HepG2 (cell line): ENCODE measurements around the gene CFAP97. TPM values are rescaled to one million over a fixed set of nuclear protein-coding genes. Genes with fewer than 3 reads are reported as not detected.

Experiments used
- ATAC-seq: fragments of 200-7000 bp; cut with Tn5 transposase; 3 replicates; pipeline ENCODE4 v1.9.1; 2020; ENCODE audit warnings: mild to moderate bottlenecking, moderate library complexity
- BruUV-seq: library from RNA; stranded (reverse); fragments of 400-500 nt; replicated peaks from 2 replicates; lab custom pipeline; 2021; lab: Mats Ljungman, UMichigan
- CTCF ChIA-PET: fragments of 300-600 bp; formaldehyde crosslinking; extraction: SDS; loops from one replicate; lab custom pipeline; 2021; ENCODE audit warnings: low total read pairs, inconsistent platforms, low intra/inter-chr PET ratio; lab: Yijun Ruan, JAX
- POLR2A ChIA-PET: fragments of 350-600 bp; sonication (Branson Sonifier 250); formaldehyde crosslinking; loops from one replicate; lab custom pipeline; 2020; ENCODE audit warnings: antibody characterized with exemption, inconsistent platforms; lab: Yijun Ruan, JAX
- DNase-seq: peaks from one replicate; pipeline ENCODE4 v3.0.0-alpha.2; 2015; ENCODE audit warnings: low spot score
- FAIRE-seq: peaks from 3 replicates; lab custom pipeline; 2011; peaks lifted over from hg19 to GRCh38; lab: Jason Lieb, UNC
- H2AFZ ChIP-seq: one replicate; pipeline ENCODE4 v1.6.1; 2011; ENCODE audit warnings: low read length, inconsistent platforms
- H3K27ac ChIP-seq: fragments of 300-600 bp; 3 replicates; pipeline ENCODE4 v1.8.0; 2011; ENCODE audit warnings: mixed run types, mild to moderate bottlenecking, mixed read lengths, low read length, inconsistent platforms; ENCODE audit not compliant: insufficient read depth; ENCODE audit errors: extremely low read length
- H3K27me3 ChIP-seq, 2 experiments: fragments of 200-600 bp in 1 of 2; 2 replicates in 1 of 2; 3 replicates in 1 of 2; pipeline versions ENCODE4 v1.6.0 to v1.8.0; 2011; ENCODE audit warnings: low read length in 2 of 2, mild to moderate bottlenecking in 2 of 2, moderate library complexity in 2 of 2, inconsistent platforms in 1 of 2; ENCODE audit not compliant: insufficient read depth in 2 of 2, control insufficient read depth in 1 of 2
- H3K36me3 ChIP-seq, 2 experiments: fragments of 200-600 bp in 1 of 2; replicated peaks in 1 of 2; 2 replicates in 1 of 2; 3 replicates in 1 of 2; pipeline versions ENCODE4 v1.5.1 to v1.8.0; 2011; ENCODE audit warnings: low read length in 2 of 2, inconsistent platforms in 1 of 2; ENCODE audit not compliant: insufficient read depth in 2 of 2, control insufficient read depth in 1 of 2
- H3K4me1 ChIP-seq: 2 replicates; pipeline ENCODE4 v1.5.1; 2012; ENCODE audit warnings: low read length, inconsistent platforms; ENCODE audit not compliant: insufficient read depth
- H3K4me2 ChIP-seq: 2 replicates; pipeline ENCODE4 v1.6.0; 2011; ENCODE audit warnings: low read depth, low read length, inconsistent platforms
- H3K4me3 ChIP-seq, 3 experiments: fragments of 200-600 bp in 1 of 3; sonication (generic), shearing (Covaris generic) in 1 of 3; replicated peaks in 1 of 3; 2 replicates each; pipeline ENCODE4 v1.5.1; 2011 to 2016; ENCODE audit warnings: low read length in 3 of 3, inconsistent platforms in 2 of 3, low read depth in 2 of 3, mild to moderate bottlenecking in 2 of 3, control low read depth in 1 of 3, mixed read lengths in 1 of 3; ENCODE audit not compliant: insufficient read depth in 1 of 3
- H3K79me2 ChIP-seq: one replicate; pipeline ENCODE4 v1.6.1; 2011; ENCODE audit warnings: low read length, inconsistent platforms; ENCODE audit not compliant: insufficient read depth
- H3K9ac ChIP-seq: 2 replicates; pipeline ENCODE4 v1.6.0; 2011; ENCODE audit warnings: mild to moderate bottlenecking, low read depth, low read length, inconsistent platforms; ENCODE audit not compliant: insufficient read depth
- H3K9me3 ChIP-seq: 2 replicates; pipeline ENCODE4 v1.5.1; 2012; ENCODE audit warnings: mild to moderate bottlenecking, low read length
- H4K20me1 ChIP-seq: 2 replicates; pipeline ENCODE4 v1.6.0; 2011; ENCODE audit warnings: inconsistent platforms, mild to moderate bottlenecking, low read length, moderate library complexity; ENCODE audit not compliant: insufficient read depth
- BCLAF1 ChIP-seq: fragments of 450-650 bp; IDR thresholded peaks from 2 replicates; pipeline ENCODE4 v1.6.1; 2017; ENCODE audit warnings: mild to moderate bottlenecking
- CC2D1A ChIP-seq: sonication (generic); formaldehyde crosslinking; IDR thresholded peaks from 2 replicates; pipeline ENCODE4 v1.8.1; 2023; ENCODE audit warnings: mild to moderate bottlenecking, missing genetic modification reagents
- CEBPG ChIP-seq: IDR thresholded peaks from 2 replicates; pipeline ENCODE4 v1.6.1; 2016
- E2F2 ChIP-seq: sonication (generic); formaldehyde crosslinking; IDR thresholded peaks from 2 replicates; pipeline ENCODE4 v1.4.0; 2020; ENCODE audit warnings: missing genetic modification reagents, borderline replicate concordance
- HES4 ChIP-seq: sonication (generic); formaldehyde crosslinking; IDR thresholded peaks from 2 replicates; pipeline ENCODE4 v1.9.0; 2021; ENCODE audit warnings: mild to moderate bottlenecking, missing genetic modification reagents, borderline replicate concordance
- HNRNPH1 ChIP-seq: fragments of 200-400 bp; formaldehyde crosslinking; optimal IDR thresholded peaks from 2 replicates; pipeline ENCODE3; 2017; ENCODE audit warnings: mild to moderate bottlenecking, low read depth, low read length
- ISL2 ChIP-seq: sonication (generic); formaldehyde crosslinking; IDR thresholded peaks from 2 replicates; pipeline ENCODE4 v1.5.0; 2020; ENCODE audit warnings: missing genetic modification reagents
- JUND ChIP-seq: sonication (generic); formaldehyde crosslinking; IDR thresholded peaks from 2 replicates; pipeline ENCODE4 v1.8.0; 2022; ENCODE audit warnings: mild to moderate bottlenecking, missing genetic modification reagents
- MED1 ChIP-seq: sonication (generic); formaldehyde crosslinking; IDR thresholded peaks from 2 replicates; pipeline ENCODE4 v1.4.0; 2020; ENCODE audit warnings: missing genetic modification reagents
- NCOA1 ChIP-seq: sonication (generic); formaldehyde crosslinking; IDR thresholded peaks from 2 replicates; pipeline ENCODE4 v1.9.0; 2021; ENCODE audit warnings: missing genetic modification reagents
- NR0B2 ChIP-seq: sonication (generic); formaldehyde crosslinking; IDR thresholded peaks from 2 replicates; pipeline ENCODE4 v1.4.0; 2020; ENCODE audit warnings: mild to moderate bottlenecking, missing genetic modification reagents
- SIN3A ChIP-seq: IDR thresholded peaks from 2 replicates; pipeline ENCODE4 v1.6.1; 2011; ENCODE audit warnings: low read depth, mild to moderate bottlenecking, control low read depth, low read length, borderline replicate concordance
- SMARCC2 ChIP-seq: fragments of 450-650 bp; IDR thresholded peaks from 2 replicates; pipeline ENCODE4 v1.6.1; 2017; ENCODE audit warnings: antibody characterized with exemption, mild to moderate bottlenecking
- THAP8 ChIP-seq: sonication (generic); formaldehyde crosslinking; IDR thresholded peaks from 2 replicates; pipeline ENCODE4 v1.5.1; 2020; ENCODE audit warnings: missing genetic modification reagents, mild to moderate bottlenecking, borderline replicate concordance
- ZNF280B ChIP-seq: sonication (generic); formaldehyde crosslinking; IDR thresholded peaks from 2 replicates; pipeline ENCODE4 v1.5.0; 2020; ENCODE audit warnings: missing genetic modification reagents, mild to moderate bottlenecking, borderline replicate concordance
- ZNF792 ChIP-seq: IDR thresholded peaks from 2 replicates; pipeline ENCODE4 v1.6.1; 2016
- WGBS: methylation state at CpG from one replicate; pipeline ENCODE4 v1.1.6; 2017; ENCODE audit warnings: low lambda C conversion rate; 5-methylcytosine and 5-hydroxymethylcytosine counted together
- in situ Hi-C: cut with HindIII; loops from 2 replicates; pipeline ENCODE4 v1.10.0; 2017; ENCODE audit warnings: low pct_unique_long_range_greater_than_20kb; ENCODE audit not compliant: extremely low pct_ligation_motif_present
- intact Hi-C: fragments of 100-400 bp; cut with micrococcal nuclease; formaldehyde crosslinking; loops from one replicate; pipeline ENCODE4 v1.10.0; 2022; ENCODE audit not compliant: unreplicated experiment
- polyA plus RNA-seq, 8 experiments: library from polyadenylated mRNA; depleted of rRNA in 3 of 8; stranded (reverse) in 7 of 8; unstranded in 1 of 8; fragments of >200 nt; fragmentation: Illumina TruSeq in 4 of 8; extraction: Trizol in 4 of 8; gene quantifications; 2 replicates each; pipeline versions ENCODE4 v1.2.1 to v1.2.3, GENCODE V29; 2011 to 2016; ENCODE audit warnings: low read depth in 4 of 8, missing spikeins in 1 of 8, mixed read lengths in 1 of 8; ENCODE audit not compliant: insufficient read depth in 1 of 8
- total RNA-seq, 5 experiments: library from RNA; depleted of rRNA; stranded (reverse); fragments of >200 nt; fragmentation: Illumina TruSeq; extraction: Trizol; gene quantifications; 2 replicates each; pipeline ENCODE4 v1.2.3, GENCODE V29; 2016; ENCODE audit warnings: low read depth in 1 of 5

CFAP97 gene
- total and polyA plus RNA-seq, 2 of the 13 experiments (the other 11 are each of a cell fraction or from before 2014, with no cell fraction given): 32.1 to 44.4 TPM

- no peaks in the 10 kb centered on the region for H3K36me3 ChIP-seq
- peaks cover 2 to 37% of the 10 kb centered on the region in 2 experiments; a peak in 3 of 5 replicates for H3K27me3 ChIP-seq
- no TSS peak for BruUV-seq
- H2AFZ ChIP-seq: no peak overlapping the region
- FAIRE-seq (no peak), DNase-seq (no peak), ATAC-seq (no peak)
- ChIA-PET CTCF (no interaction called here), POLR2A (no interaction called here)
- H3K9ac ChIP-seq: no peak overlapping the region
- no peak overlapping the region for H3K4me2 ChIP-seq
- peaks cover 16% of the 10 kb centered on the region for H3K4me1 ChIP-seq
- H3K79me2 ChIP-seq: no peaks in the 10 kb centered on the region
- no peaks in the 10 kb centered on the region for H3K9me3 ChIP-seq
- no peak overlapping the region for H3K4me3 ChIP-seq
- no peaks in the 10 kb centered on the region for H4K20me1 ChIP-seq
- in situ Hi-C loops (no loop called here), intact Hi-C loops (no loop called here)
- TF ChIP-seq MED1: no peak
- TF ChIP-seq SMARCC2: no peak
- no peak for TF ChIP-seq NCOA1 (CRISPR knock-in tag)
- TF ChIP-seq ISL2 (CRISPR knock-in tag): no peak
- no peak for TF ChIP-seq HNRNPH1
- TF ChIP-seq THAP8: no peak
- no peak for TF ChIP-seq E2F2 (CRISPR knock-in tag)
- TF ChIP-seq JUND: no peak
- TF ChIP-seq SIN3A: no peak
- TF ChIP-seq HES4 (CRISPR knock-in tag): no peak
- no peak for TF ChIP-seq CEBPG (CRISPR knock-in tag)
- no peak for TF ChIP-seq NR0B2 (CRISPR knock-in tag)
- TF ChIP-seq ZNF792: no peak
- no peak for TF ChIP-seq CC2D1A (CRISPR knock-in tag)
- TF ChIP-seq BCLAF1: no peak
- no peak for TF ChIP-seq ZNF280B
- TF ChIP-seq, all 625 proteins: peak for 0
- WGBS: 8% methylated on average over 3 of the region's 3 CpGs
- no peak overlapping the region for H3K27ac ChIP-seq
These were observed 79.8 kb downstream of the CFAP97 start for GRCh38 chr4:185124006-185124405.
